HG03520 (cell line): ENCODE measurements around the gene SCUBE2.
"Not testable (repeated sequence)": the region's sequence is repeated elsewhere in the genome, so short reads cannot be mapped to it uniquely, and the experiment has no call there.

ENCODE experiments used
- ATAC-seq: cut with Tn5 transposase; IDR thresholded peaks from one replicate; pipeline ENCODE4 v1.9.1; 2021; ENCODE audit warnings: mild to moderate bottlenecking, moderate library complexity; ENCODE audit not compliant: unreplicated experiment

Gene SCUBE2

GRCh38 chr11:9109858-9110731 is 18.7 kb upstream of the SCUBE2 start:
- ATAC-seq: no peak

DNA sequence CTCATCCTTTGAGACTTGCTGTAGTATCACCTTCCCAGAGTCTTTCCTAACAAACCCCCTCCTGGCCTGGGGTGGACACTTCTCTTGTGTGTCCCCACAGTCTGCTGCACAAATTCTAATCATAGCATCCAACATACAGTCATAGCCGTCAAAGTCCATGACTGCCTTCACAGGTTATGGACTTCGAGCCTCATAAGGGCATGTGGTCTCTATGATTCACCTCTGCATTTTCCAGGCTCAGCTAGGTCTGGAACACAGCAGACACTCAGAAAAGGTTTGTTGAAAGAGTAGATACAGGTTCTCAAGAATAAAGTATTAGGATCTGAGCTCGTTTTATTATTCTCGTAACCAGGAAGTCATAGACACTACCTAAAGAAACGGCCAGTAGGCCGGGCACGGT is 13.2 kb upstream of the SCUBE2 start:
- ATAC-seq: no peak

DNA sequence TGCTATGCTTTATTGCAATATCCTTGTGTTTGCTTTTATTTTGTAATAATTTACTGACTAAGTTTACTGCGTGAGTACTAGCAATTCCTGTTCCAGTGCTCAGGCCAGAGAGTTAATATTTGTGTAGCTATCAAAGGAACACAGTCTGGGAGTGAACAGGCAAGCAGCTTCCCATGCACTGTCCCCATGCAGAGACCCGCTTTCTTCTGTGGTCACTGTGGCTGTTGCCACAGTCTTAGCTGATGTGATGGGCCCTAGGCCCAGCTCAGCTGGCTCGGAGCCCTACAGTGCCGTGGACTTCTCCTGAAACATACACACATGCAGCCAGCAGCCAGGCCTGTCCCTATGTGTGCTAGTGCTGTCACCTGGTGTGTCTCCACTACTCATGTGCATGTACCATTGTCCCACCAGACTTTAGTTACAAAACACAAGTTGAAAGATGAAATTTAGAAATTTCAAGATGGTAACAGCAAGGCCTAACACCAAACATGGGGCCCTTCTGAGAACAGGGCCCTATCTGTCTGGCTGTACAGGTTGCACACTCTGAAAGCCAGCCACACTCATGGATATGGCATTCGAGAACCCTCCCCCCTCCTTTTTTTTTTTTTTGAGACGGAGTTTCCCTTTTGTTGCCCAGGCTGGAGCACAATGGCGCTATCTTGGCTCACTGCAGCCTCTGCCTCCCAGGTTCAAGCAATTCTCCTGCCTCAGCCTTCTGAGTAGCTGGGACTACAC is 12.3 kb upstream of the SCUBE2 start:
- no peak for ATAC-seq

DNA sequence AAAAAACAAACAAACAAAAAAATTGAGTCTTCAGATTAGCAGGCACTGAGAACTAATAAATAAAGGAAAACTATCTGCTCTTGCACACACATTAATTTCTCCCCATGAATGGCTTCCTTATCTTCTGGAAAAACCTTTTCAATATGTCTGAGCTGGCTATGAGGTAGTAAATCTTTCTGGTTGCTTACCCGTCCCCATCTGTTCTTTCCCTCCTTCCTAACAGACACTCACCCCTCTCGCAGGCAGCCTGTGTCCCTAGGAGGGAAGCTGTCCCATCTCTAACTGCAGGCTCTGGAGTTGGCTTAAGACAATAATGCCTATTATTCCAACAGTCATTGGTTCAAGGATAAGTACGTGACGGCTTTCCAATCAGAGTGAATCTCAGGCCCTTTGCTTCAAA is 8.2 kb upstream of the SCUBE2 start:
- ATAC-seq: no peak

DNA sequence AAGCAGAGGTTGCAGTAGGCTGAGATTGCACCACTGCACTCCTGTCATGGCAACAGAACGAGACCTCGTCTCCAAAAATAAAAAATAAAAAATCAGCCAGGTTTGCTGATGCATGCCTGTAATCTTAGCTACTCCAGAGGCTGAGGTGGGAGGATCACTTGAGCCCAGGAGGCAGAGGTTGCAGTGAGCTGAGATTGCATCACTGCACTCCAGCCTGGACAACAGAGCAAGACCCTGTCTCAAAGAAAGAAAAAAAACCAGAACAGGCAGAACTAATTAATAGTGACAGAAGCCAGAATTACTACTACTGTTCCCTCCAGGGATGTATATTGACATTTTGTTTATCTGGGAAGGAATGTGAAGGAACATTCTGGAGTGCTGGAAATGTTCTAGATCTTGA is 7.1 kb upstream of the SCUBE2 start:
- ATAC-seq: not testable (repeated sequence)

- ATAC-seq: not testable (repeated sequence)
Measured at GRCh38 chr11:9097186-9097943, 6.0 kb upstream of the SCUBE2 start.

- no peak for ATAC-seq
Measured at GRCh38 chr11:9096427-9096826, 5.0 kb upstream of the SCUBE2 start.

DNA sequence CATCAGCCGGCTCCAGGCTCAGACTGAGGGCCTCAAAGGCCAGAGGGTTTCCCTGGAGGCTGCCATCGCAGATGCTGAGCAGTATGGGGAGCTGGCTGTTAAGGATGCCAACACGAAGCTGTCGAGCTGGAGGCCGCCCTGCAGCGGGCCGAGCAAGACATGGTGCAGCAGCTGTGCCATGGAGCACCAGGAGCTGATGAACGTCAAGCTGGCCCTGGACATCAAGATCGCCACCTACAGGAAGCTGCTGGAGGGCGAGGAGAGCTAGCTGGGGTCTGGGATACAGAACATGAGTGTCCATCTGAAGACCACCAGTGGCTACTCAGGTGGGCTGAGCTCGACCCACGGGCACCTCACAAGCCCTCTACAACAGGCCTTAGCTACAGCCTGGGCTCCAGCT is 4.0 kb upstream of the SCUBE2 start:
- ATAC-seq: no peak

DNA sequence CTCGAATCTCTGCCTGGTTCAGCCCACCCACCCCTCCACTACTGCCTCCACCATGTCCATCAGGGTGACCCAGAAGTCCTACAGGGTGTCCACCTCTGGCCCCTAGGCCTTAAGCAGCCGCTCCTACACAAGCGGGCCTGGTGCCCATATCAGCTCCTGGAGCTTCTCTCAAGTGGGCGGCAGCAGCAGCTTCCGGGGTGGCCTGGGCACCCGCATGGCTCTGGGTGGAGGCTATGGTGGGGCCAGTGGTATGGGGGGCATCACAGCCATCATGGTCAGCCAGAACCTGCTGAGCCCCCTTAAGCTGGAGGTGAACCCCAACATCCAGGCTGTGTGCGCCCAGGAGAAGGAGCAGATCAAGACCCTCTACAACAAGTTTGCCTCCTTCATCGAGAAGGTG is 3.0 kb upstream of the SCUBE2 start:
- ATAC-seq: no peak

GRCh38 chr11:9092853-9093778 is 1.7 kb upstream of the SCUBE2 start:
- no peak for ATAC-seq

DNA sequence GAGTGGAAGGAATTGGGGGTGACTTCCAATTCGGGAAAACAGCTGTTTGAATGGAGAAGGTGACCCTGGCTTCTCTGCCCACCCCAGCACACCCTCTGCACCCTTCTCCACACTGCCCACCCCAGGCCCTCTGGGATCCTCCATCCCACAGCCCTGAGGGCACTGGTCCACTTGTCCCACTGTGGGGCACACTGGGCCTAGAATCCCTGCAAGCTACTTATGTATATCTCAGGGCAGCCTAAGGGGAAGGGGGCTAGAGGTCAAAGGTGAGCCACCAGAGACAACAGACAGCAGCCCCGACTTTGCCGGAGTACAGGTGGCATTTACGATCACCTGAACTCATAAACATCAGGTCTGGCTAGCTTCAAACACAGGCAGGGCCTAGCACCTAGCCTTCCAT is 673 bp upstream of the SCUBE2 start:
- no peak for ATAC-seq

DNA sequence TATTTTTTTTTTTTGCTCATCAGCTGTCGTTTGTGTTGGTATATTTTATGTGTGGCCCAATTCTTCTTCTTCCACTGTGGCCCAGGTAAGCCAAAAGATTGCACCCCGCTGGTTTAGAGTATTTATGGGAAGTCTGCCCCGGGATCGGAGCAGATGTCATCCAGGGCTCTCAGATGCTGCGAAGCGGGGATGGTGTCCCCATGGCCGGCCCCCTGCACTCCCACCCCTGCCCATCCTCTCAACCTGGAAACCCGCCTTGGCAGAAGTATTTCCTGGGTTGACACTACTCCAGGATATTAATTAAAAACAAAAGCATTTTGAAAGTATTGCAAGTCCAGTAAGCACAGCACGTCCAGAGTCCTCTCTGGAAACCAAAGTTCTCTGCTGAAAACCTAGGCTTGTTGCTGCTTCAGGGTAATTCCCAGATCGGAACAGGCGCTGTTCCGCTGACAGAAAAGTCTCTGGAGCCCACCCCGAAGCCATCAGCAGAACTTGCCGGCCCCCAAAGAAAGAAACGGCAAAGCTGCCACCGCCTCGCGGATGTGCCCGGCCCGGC is 833 bp downstream of the SCUBE2 start:
- ATAC-seq: no peak

GRCh38 chr11:9089636-9090035 is 1.8 kb downstream of the SCUBE2 start:
- ATAC-seq: no peak

DNA sequence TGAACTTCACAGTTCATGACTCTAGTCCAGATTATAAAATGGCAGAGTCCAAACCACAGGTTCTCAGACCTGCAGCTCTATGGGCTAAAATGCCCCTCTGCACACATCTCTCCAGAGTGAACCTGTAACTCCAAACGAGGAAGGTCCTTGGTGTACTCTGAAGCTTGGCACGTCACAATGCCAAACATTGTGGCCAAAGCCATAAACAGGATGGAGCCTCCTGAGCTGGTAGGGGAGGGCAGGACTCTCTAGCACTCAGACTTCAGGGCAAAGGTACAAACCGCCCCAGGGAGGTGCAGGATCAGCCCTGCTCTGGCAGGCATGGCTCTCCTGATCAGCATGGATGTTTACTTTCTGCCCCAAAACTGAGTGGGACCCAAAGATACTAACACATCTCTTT is 2.3 kb downstream of the SCUBE2 start:
- ATAC-seq: no peak

- no peak for ATAC-seq
Measured at GRCh38 chr11:9082575-9082974, 8.8 kb downstream of the SCUBE2 start.

- ATAC-seq: no peak
Measured at GRCh38 chr11:9081153-9081552, 10.2 kb downstream of the SCUBE2 start.

GRCh38 chr11:9078113-9079086 is 13.0 kb downstream of the SCUBE2 start:
- ATAC-seq: no peak

DNA sequence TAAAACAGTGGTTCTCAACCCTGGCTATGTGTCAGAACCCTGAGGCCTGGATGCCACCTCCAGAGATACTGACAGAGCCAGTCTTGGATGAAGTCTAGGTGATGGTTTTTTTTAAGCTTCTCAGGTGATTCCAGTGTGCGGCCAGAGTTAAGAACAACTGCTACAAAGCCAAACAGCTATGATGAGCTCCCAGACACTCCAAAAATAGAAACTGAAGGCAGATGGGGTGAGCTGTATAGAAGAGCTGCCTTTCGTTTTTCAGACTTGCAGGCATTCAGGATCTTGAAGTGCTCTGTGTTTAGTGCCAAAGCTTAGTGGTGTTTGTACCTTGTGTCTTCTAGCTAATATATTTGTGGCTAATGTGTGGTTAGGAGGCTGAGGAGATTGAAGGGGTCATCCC is 14.2 kb downstream of the SCUBE2 start:
- ATAC-seq: no peak

DNA sequence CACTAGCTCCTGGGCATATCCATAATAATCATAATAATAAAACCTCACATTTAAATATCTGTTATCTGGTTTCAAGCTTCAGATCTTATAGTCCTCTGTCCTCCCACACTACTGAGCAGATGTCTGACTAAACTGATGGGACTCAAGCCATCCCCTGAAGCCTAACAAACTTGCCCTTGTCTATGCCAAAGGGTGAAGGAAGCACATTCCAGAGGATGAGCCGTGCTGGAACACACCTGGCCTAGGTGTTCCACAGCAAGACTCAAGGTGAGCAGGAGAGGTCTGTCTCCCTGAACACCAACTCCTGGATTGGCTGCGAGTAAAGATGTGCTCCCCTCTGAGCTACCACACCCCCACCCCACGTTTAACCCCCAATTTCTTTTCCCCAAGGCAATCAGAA is 14.7 kb downstream of the SCUBE2 start:
- ATAC-seq: no peak
